Measurements from ENCODE around the gene SMIM44.
"Not testable (repeated sequence)": the region's sequence is repeated elsewhere in the genome, so short reads cannot be mapped to it uniquely, and the experiment has no call there.

The SMIM44 gene

DNA sequence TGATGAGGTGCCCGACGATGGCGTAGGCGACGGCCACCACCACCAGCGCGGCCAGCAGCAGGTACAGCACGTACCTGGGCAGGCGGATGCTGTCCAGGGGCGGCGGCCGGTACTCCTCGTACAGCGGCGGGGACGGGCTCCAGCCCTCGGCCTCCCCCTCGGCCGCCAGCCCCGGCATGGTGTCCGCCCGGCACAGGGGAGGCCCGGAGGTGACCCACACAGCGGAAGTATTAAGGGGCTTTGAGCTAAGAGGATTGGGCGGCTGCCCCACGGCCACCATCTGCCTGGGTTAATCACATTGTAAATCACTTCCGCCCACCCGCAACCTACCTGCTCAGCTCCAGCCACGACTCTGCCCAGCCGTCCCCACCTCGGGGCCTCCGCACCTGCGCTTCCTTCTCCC is at the start of gene SMIM44:
SMIM44 (minus strand) TSS at position 216 of the 403 bp plus-strand sequence; CDS start at position 178, 38 bp downstream.
- Histone ChIP-seq H3K36me3 (ENCODE audit: insufficient read depth, insufficient read length, low read length) (peaks cover 12% of the 10 kb centered on the region), H3K27me3 (ENCODE audit: insufficient read depth, insufficient read length) (no peaks in the 10 kb centered on the region), H3K9me3 (ENCODE audit: insufficient read depth, low read length) (no peaks in the 10 kb centered on the region), H3K9ac (ENCODE audit: insufficient read length, low read depth) (no peak within 1 kb of the TSS), H3K4me3 (ENCODE audit: insufficient read length, low read depth) (no peak within 1 kb of the TSS), H3K4me1 (ENCODE audit: insufficient read depth, insufficient read length) (peaks cover 11% of the 10 kb centered on the region)
- TF ChIP-seq YY1 (IDR thresholded peaks at IDR 0.05; ENCODE audit: insufficient read depth, insufficient read length) (no peak), ZNF274 (IDR thresholded peaks at IDR 0.05; ENCODE audit: low read depth, low read length) (no peak), SUZ12 (IDR thresholded peaks at IDR 0.05; ENCODE audit: extremely low read depth, insufficient read depth, insufficient read length) (no peak)
- DNase-seq (ENCODE audit: low read depth, low spot score): no peak

DNA sequence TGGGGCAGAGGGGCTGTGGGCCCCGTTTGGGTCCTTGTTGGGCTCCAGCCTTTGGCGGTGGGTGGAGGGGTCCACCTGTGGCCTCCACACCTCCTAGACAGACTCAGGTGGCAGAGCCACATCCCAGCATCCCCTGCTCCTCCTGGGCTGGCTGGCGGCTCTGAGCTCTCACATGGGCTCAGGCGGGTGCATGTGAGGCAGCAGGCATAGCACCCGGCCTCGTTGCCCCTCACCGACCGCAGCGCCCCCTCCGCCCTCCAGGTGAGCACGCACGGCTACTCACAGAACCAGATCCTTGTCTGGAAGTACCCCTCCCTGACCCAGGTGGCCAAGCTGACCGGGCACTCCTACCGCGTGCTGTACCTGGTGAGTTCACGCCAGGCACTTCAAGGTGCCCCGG is 49.8 kb upstream of the SMIM44 start:
- peaks cover 9% of the 10 kb centered on the region for H3K4me1 ChIP-seq (ENCODE audit: insufficient read depth, insufficient read length)
- H3K9me3 ChIP-seq (ENCODE audit: insufficient read depth, low read length): no peaks in the 10 kb centered on the region
- no peak for TF ChIP-seq YY1 (IDR thresholded peaks at IDR 0.05; ENCODE audit: insufficient read depth, insufficient read length)
- no peaks in the 10 kb centered on the region for H3K27me3 ChIP-seq (ENCODE audit: insufficient read depth, insufficient read length)
- DNase-seq (ENCODE audit: low read depth, low spot score): no peak
- no peak overlapping the region for H3K9ac ChIP-seq (ENCODE audit: insufficient read length, low read depth)
- no peak overlapping the region for H3K4me3 ChIP-seq (ENCODE audit: insufficient read length, low read depth)
- peaks cover 85% of the 10 kb centered on the region for H3K36me3 ChIP-seq (ENCODE audit: insufficient read depth, insufficient read length, low read length)

DNA sequence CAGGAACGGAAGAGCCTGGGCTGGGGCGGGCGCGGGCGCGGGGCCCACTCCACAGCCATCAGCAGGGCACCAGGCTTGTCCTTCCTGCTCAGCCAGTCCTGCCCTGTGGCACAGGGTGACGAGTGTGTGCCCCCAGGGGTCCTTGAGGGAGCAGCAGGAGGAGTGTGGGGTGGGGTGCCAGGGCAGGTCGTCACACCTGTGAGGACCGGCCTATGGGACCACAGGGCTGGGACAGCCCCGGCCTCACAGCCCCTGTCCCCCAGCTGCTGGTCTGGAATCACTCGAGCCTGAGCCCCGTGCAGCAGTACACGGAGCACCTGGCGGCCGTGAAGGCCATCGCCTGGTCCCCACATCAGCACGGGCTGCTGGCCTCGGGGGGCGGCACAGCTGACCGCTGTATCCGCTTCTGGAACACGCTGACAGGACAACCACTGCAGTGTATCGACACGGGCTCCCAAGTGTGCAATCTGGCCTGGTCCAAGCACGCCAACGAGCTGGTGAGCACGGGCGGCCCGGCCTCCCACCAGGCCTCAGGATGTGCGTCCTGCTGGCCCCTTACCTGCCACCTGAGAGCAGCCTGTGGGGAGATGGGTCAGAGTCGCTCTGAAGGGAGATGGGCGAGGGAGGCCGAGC is 49.0 kb upstream of the SMIM44 start:
- peaks cover 85% of the 10 kb centered on the region for H3K36me3 ChIP-seq (ENCODE audit: insufficient read depth, insufficient read length, low read length)
- no peaks in the 10 kb centered on the region for H3K27me3 ChIP-seq (ENCODE audit: insufficient read depth, insufficient read length)
- no peak overlapping the region for H3K9ac ChIP-seq (ENCODE audit: insufficient read length, low read depth)
- no peak for TF ChIP-seq ZNF274 (IDR thresholded peaks at IDR 0.05; ENCODE audit: low read depth, low read length)
- TF ChIP-seq YY1 (IDR thresholded peaks at IDR 0.05; ENCODE audit: insufficient read depth, insufficient read length): no peak
- TF ChIP-seq SUZ12 (IDR thresholded peaks at IDR 0.05; ENCODE audit: extremely low read depth, insufficient read depth, insufficient read length): no peak
- no peak overlapping the region for H3K4me3 ChIP-seq (ENCODE audit: insufficient read length, low read depth)
- H3K4me1 ChIP-seq (ENCODE audit: insufficient read depth, insufficient read length): peaks cover 6% of the 10 kb centered on the region
- no peaks in the 10 kb centered on the region for H3K9me3 ChIP-seq (ENCODE audit: insufficient read depth, low read length)
- no peak for DNase-seq (ENCODE audit: low read depth, low spot score)

DNA sequence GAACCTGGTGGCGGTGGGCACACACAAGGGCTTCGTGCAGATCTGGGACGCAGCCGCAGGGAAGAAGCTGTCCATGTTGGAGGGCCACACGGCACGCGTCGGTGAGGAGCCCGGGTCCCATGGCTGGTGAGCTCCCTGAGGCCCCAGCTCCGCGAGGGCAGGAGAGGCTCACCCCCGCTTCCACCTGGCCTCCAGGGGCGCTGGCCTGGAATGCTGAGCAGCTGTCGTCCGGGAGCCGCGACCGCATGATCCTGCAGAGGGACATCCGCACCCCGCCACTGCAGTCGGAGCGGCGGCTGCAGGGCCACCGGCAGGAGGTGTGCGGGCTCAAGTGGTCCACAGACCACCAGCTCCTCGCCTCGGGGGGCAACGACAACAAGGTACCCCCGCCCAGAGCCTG is 48.5 kb upstream of the SMIM44 start:
- no peaks in the 10 kb centered on the region for H3K9me3 ChIP-seq (ENCODE audit: insufficient read depth, low read length)
- no peak for DNase-seq (ENCODE audit: low read depth, low spot score)
- H3K4me3 ChIP-seq (ENCODE audit: insufficient read length, low read depth): no peak overlapping the region
- H3K4me1 ChIP-seq (ENCODE audit: insufficient read depth, insufficient read length): peaks cover 6% of the 10 kb centered on the region
- no peaks in the 10 kb centered on the region for H3K27me3 ChIP-seq (ENCODE audit: insufficient read depth, insufficient read length)
- no peak overlapping the region for H3K9ac ChIP-seq (ENCODE audit: insufficient read length, low read depth)
- TF ChIP-seq YY1 (IDR thresholded peaks at IDR 0.05; ENCODE audit: insufficient read depth, insufficient read length) (no peak), ZNF274 (IDR thresholded peaks at IDR 0.05; ENCODE audit: low read depth, low read length) (no peak), SUZ12 (IDR thresholded peaks at IDR 0.05; ENCODE audit: extremely low read depth, insufficient read depth, insufficient read length) (no peak)
- H3K36me3 ChIP-seq (ENCODE audit: insufficient read depth, insufficient read length, low read length): peaks cover 87% of the 10 kb centered on the region

DNA sequence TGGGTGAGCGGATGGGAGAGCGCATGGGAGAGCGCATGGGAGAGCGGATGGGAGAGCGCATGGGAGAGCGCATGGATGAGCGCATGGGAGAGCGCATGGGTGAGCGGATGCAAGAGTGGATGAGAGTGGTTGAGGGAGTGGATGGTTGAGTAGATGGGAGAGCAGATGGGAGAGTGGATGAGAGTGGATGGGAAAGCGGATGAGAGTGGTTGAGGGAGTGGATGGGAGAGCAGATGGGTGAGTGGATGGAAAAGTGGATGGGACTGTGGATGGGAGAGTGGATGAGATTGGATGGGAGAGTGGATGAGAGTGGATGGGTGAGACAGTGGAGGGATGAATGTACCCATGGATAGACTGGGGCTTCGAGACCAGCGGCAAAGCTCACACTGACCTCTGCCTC is 47.1 kb upstream of the SMIM44 start:
- Histone ChIP-seq H3K4me1 (ENCODE audit: insufficient read depth, insufficient read length) (peaks cover 3% of the 10 kb centered on the region), H3K4me3 (ENCODE audit: insufficient read length, low read depth) (no peak overlapping the region), H3K27me3 (ENCODE audit: insufficient read depth, insufficient read length) (no peaks in the 10 kb centered on the region), H3K9me3 (ENCODE audit: insufficient read depth, low read length) (no peaks in the 10 kb centered on the region), H3K9ac (ENCODE audit: insufficient read length, low read depth) (no peak overlapping the region), H3K36me3 (ENCODE audit: insufficient read depth, insufficient read length, low read length) (peaks cover 86% of the 10 kb centered on the region)
- no peak for DNase-seq (ENCODE audit: low read depth, low spot score)
- TF ChIP-seq YY1 (IDR thresholded peaks at IDR 0.05; ENCODE audit: insufficient read depth, insufficient read length) (no peak), ZNF274 (IDR thresholded peaks at IDR 0.05; ENCODE audit: low read depth, low read length) (no peak), SUZ12 (IDR thresholded peaks at IDR 0.05; ENCODE audit: extremely low read depth, insufficient read depth, insufficient read length) (no peak)

DNA sequence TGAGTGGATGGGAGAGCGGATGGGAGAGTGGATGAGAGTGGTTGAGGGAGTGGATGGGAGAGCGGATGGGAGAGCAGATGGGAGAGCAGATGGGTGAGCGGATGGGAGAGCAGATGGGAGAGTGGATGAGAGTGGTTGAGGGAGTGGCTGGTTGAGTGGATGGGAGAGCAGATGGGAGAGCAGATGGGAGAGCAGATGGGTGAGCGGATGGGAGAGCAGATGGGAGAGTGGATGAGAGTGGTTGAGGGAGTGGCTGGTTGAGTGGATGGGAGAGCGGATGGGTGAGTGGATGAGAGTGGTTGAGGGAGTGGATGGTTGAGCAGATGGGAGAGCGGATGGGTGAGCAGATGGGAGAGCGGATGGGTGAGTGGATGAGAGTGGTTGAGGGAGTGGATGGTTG is 46.1 kb upstream of the SMIM44 start:
- not testable (repeated sequence) for H3K27me3 ChIP-seq (ENCODE audit: insufficient read depth, insufficient read length); H3K9me3 ChIP-seq (ENCODE audit: insufficient read depth, low read length); H3K9ac ChIP-seq (ENCODE audit: insufficient read length, low read depth); H3K4me1 ChIP-seq (ENCODE audit: insufficient read depth, insufficient read length); DNase-seq (ENCODE audit: low read depth, low spot score); H3K4me3 ChIP-seq (ENCODE audit: insufficient read length, low read depth)
- peaks cover 83% of the 10 kb centered on the region for H3K36me3 ChIP-seq (ENCODE audit: insufficient read depth, insufficient read length, low read length)

DNA sequence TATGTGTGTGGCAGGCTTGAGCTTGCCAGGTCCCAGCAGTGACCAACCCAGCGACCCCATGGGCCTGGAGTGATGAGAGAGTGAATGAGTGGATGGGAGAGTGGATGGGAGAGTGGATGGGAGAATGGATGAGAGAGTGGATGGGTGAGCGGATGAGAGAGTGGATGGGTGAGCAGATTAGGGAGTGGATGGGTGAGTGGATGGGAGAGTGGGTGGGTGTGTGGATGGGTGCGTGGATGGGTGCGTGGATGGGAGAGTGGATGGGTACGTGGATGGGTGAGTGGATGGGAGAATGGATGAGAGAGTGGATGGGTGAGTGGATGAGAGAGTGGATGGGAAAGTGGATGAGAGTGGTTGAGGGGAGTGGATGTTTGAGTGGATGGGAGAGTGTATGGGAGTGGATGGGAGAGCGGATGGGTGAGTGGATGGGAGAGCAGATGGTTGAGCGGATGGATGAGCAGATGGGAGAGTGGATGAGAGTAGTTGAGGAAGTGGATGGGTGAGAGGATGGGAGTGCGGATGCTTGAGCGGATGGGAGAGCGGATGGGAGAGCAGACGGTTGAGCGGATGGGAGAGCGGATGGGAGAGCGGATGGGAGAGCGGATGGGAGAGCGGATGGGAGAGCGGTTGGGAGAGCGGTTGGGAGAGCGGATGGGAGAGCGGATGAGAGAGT is 45.4 kb upstream of the SMIM44 start:
- DNase-seq (ENCODE audit: low read depth, low spot score): no peak
- H3K27me3 ChIP-seq (ENCODE audit: insufficient read depth, insufficient read length): no peaks in the 10 kb centered on the region
- no peaks in the 10 kb centered on the region for H3K4me1 ChIP-seq (ENCODE audit: insufficient read depth, insufficient read length)
- no peak overlapping the region for H3K9ac ChIP-seq (ENCODE audit: insufficient read length, low read depth)
- peaks cover 83% of the 10 kb centered on the region for H3K36me3 ChIP-seq (ENCODE audit: insufficient read depth, insufficient read length, low read length)
- H3K4me3 ChIP-seq (ENCODE audit: insufficient read length, low read depth): no peak overlapping the region
- no peaks in the 10 kb centered on the region for H3K9me3 ChIP-seq (ENCODE audit: insufficient read depth, low read length)
- TF ChIP-seq YY1 (IDR thresholded peaks at IDR 0.05; ENCODE audit: insufficient read depth, insufficient read length) (no peak), SUZ12 (IDR thresholded peaks at IDR 0.05; ENCODE audit: extremely low read depth, insufficient read depth, insufficient read length) (no peak), ZNF274 (IDR thresholded peaks at IDR 0.05; ENCODE audit: low read depth, low read length) (no peak)
